GM12875 (cell line): ENCODE data around the gene LPP.

Experiments
- H3K4me3 ChIP-seq: one replicate; pipeline ENCODE4 v1.5.1; 2011; ENCODE audit warnings: low read depth, low read length, control low read depth
- CTCF ChIP-seq: IDR thresholded peaks from 2 replicates; pipeline ENCODE4 v1.5.1; 2011; ENCODE audit warnings: low read depth, mild to moderate bottlenecking, control low read depth, inconsistent platforms, low read length, moderate library complexity, borderline replicate concordance; ENCODE audit not compliant: insufficient read depth

Gene LPP

GRCh38 chr3:188505151-188505550 is 351.2 kb downstream of the LPP start:
- no peak for TF ChIP-seq CTCF

GRCh38 chr3:188505911-188506310 is 352.0 kb downstream of the LPP start:
- H3K4me3 ChIP-seq: no peak overlapping the region
- no peak for TF ChIP-seq CTCF

More at GRCh38 chr3:188505151-188505550, 351.2 kb downstream of the LPP start:
- H3K4me3 ChIP-seq: no peak overlapping the region

GRCh38 chr3:188506446-188506845 is 352.5 kb downstream of the LPP start:
- no peak overlapping the region for H3K4me3 ChIP-seq
- no peak for TF ChIP-seq CTCF

- TF ChIP-seq CTCF: no peak
- H3K4me3 ChIP-seq: no peak overlapping the region
Observed at GRCh38 chr3:188507244-188507720, 353.3 kb downstream of the LPP start.

GRCh38 chr3:188508454-188508853 is 354.5 kb downstream of the LPP start:
- no peak for TF ChIP-seq CTCF
- H3K4me3 ChIP-seq: no peak overlapping the region

GRCh38 chr3:188509316-188509715 is 355.4 kb downstream of the LPP start:
- TF ChIP-seq CTCF: no peak
- H3K4me3 ChIP-seq: no peak overlapping the region

- no peak overlapping the region for H3K4me3 ChIP-seq
- no peak for TF ChIP-seq CTCF
Observed at GRCh38 chr3:188510366-188510765, 356.4 kb downstream of the LPP start.
